Breast epithelium (tissue), 3 donors: ENCODE data around the gene CFAP57.

Experiments
- CTCF ChIP-seq, 3 donors: fragments of 450-650 bp; IDR thresholded peaks; one replicate each; pipeline ENCODE4 v1.5.1; 2016 to 2017; ENCODE audit warnings: antibody characterized with exemption in 3 of 3, mild to moderate bottlenecking in 3 of 3, moderate library complexity in 3 of 3
- POLR2A ChIP-seq: fragments of 450-650 bp; IDR thresholded peaks from one replicate; pipeline ENCODE4 v1.6.1; 2016; ENCODE audit warnings: antibody characterized with exemption, mild to moderate bottlenecking, moderate library complexity
- POLR2AphosphoS5 ChIP-seq, 3 donors: sonication (generic); formaldehyde crosslinking; IDR thresholded peaks; one replicate each; pipeline ENCODE4 v1.6.1; 2017; ENCODE audit warnings: antibody characterized with exemption in 3 of 3

- TF ChIP-seq CTCF (IDR thresholded peaks at IDR 0.05) (no peak), POLR2A (no peak), POLR2AphosphoS5 (IDR thresholded peaks at IDR 0.05) (no peak)
Observed at GRCh38 chr1:43288058-43288784, 116.1 kb downstream of the CFAP57 start.
